Endothelial cell (in vitro differentiated cells): Measurements from ENCODE around the gene ZNF292. TPM values are rescaled to one million over a fixed set of nuclear protein-coding genes. Genes with fewer than 3 reads are reported as not detected.

Experiments
- DNase-seq: peaks from one replicate; pipeline ENCODE4 v3.0.0; 2021; ENCODE audit warnings: low spot score
- H3K27ac Mint-ChIP-seq: one replicate; pipeline ENCODE4 v1.8.0; 2021; ENCODE audit warnings: mixed read lengths, inconsistent platforms; ENCODE audit not compliant: unreplicated experiment
- H3K27me3 Mint-ChIP-seq: one replicate; pipeline ENCODE4 v1.8.0; 2021; ENCODE audit warnings: mild to moderate bottlenecking, moderate library complexity, mixed read lengths, inconsistent platforms; ENCODE audit not compliant: unreplicated experiment
- H3K36me3 Mint-ChIP-seq: one replicate; pipeline ENCODE4 v1.8.0; 2021; ENCODE audit warnings: mild to moderate bottlenecking, low read depth, mixed read lengths, inconsistent platforms; ENCODE audit not compliant: unreplicated experiment
- H3K4me1 Mint-ChIP-seq: one replicate; pipeline ENCODE4 v1.8.0; 2021; ENCODE audit warnings: mild to moderate bottlenecking, mixed read lengths, inconsistent platforms; ENCODE audit not compliant: unreplicated experiment
- H3K4me3 Mint-ChIP-seq: one replicate; pipeline ENCODE4 v1.8.0; 2021; ENCODE audit warnings: mild to moderate bottlenecking, mixed read lengths, inconsistent platforms; ENCODE audit not compliant: unreplicated experiment
- H3K9me3 Mint-ChIP-seq: one replicate; pipeline ENCODE4 v1.8.0; 2021; ENCODE audit warnings: mixed read lengths, inconsistent platforms; ENCODE audit not compliant: unreplicated experiment
- total RNA-seq: library from RNA; stranded (reverse); fragmentation: NEBNext Ultra II Directional; extraction: Animal tissue kit (Norgen Biotek cat#: 25700); gene quantifications from one replicate; pipeline ENCODE4 v1.2.1, GENCODE V29; 2021; ENCODE audit not compliant: unreplicated experiment
- TF ChIP-seq, protein P1 (sequence below): fragments of 200-600 bp; sonication (generic); IDR thresholded peaks from one replicate; pipeline ENCODE4 v1.5.0; 2021; ENCODE audit warnings: antibody characterized with exemption; ENCODE audit not compliant: unreplicated experiment

ZNF292 gene
- total RNA-seq, 1 donor from 2014 or later, result 40.9 TPM

DNA sequence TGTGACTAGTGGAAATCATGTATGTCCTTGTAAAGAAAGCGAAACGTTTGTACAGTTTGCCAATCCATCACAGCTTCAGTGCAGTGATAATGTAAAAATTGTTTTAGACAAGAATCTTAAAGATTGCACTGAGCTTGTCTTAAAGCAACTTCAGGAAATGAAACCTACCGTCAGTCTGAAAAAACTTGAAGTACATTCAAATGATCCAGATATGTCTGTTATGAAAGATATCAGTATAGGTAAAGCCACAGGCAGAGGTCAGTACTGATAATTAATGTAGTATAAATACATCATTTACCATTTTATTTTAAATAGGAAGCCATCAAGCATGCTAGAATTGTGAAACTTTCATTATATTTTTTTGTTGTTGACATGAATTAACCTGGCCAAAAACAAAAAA lies 106.2 kb downstream of the ZNF292 start:
- H3K27me3 Mint-ChIP-seq, result no peaks in the 10 kb centered on the region
- peaks cover 8% of the 10 kb centered on the region for H3K4me1 Mint-ChIP-seq
- peaks cover 18% of the 10 kb centered on the region for H3K36me3 Mint-ChIP-seq
- no peak for DNase-seq
- H3K9me3 Mint-ChIP-seq, result no peaks in the 10 kb centered on the region
- TF ChIP-seq, protein P1, sequence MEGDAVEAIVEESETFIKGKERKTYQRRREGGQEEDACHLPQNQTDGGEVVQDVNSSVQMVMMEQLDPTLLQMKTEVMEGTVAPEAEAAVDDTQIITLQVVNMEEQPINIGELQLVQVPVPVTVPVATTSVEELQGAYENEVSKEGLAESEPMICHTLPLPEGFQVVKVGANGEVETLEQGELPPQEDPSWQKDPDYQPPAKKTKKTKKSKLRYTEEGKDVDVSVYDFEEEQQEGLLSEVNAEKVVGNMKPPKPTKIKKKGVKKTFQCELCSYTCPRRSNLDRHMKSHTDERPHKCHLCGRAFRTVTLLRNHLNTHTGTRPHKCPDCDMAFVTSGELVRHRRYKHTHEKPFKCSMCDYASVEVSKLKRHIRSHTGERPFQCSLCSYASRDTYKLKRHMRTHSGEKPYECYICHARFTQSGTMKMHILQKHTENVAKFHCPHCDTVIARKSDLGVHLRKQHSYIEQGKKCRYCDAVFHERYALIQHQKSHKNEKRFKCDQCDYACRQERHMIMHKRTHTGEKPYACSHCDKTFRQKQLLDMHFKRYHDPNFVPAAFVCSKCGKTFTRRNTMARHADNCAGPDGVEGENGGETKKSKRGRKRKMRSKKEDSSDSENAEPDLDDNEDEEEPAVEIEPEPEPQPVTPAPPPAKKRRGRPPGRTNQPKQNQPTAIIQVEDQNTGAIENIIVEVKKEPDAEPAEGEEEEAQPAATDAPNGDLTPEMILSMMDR, result no peak
- H3K27ac Mint-ChIP-seq, result no peak overlapping the region
- no peak overlapping the region for H3K4me3 Mint-ChIP-seq

DNA sequence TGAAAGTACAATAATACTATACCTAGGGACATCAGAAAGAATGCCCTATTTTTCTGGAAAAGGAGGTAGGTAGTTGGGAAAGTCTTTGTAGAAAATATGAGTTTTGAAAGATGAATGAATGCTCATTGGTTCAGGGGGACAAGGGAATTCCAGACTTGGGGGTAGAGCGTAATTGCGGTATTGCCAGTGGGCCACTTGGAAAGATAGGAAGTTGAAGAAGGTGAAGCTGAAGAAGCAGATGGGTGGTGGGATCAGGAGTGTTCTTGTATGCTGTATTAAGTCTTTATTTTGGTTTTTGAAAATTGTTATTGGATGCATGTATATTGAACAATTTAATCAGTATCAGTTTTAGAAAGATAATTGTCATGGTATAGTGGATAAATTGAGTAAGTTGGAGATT lies 109.1 kb downstream of the ZNF292 start:
- Mint-ChIP-seq H3K4me1 (peaks cover 12% of the 10 kb centered on the region), H3K27ac (no peak overlapping the region), H3K27me3 (no peaks in the 10 kb centered on the region), H3K9me3 (no peaks in the 10 kb centered on the region), H3K4me3 (no peak overlapping the region), H3K36me3 (peaks cover 5% of the 10 kb centered on the region)
- DNase-seq, result no peak
- TF ChIP-seq, protein P1, result no peak

GRCh38 chr6:87274660-87275274 lies 119.4 kb downstream of the ZNF292 start:
- DNase-seq, result no peak
- no peak overlapping the region for H3K27ac Mint-ChIP-seq
- no peaks in the 10 kb centered on the region for H3K4me1 Mint-ChIP-seq
- H3K36me3 Mint-ChIP-seq, result peaks cover 4% of the 10 kb centered on the region
- TF ChIP-seq, protein P1, result no peak
- no peaks in the 10 kb centered on the region for H3K27me3 Mint-ChIP-seq
- H3K4me3 Mint-ChIP-seq, result no peak overlapping the region
- H3K9me3 Mint-ChIP-seq, result no peaks in the 10 kb centered on the region

- TF ChIP-seq, protein P1, result no peak
- DNase-seq, result no peak
- no peaks in the 10 kb centered on the region for H3K36me3 Mint-ChIP-seq
- H3K4me1 Mint-ChIP-seq, result no peaks in the 10 kb centered on the region
- H3K27me3 Mint-ChIP-seq, result no peaks in the 10 kb centered on the region
- no peaks in the 10 kb centered on the region for H3K9me3 Mint-ChIP-seq
- no peak overlapping the region for H3K4me3 Mint-ChIP-seq
- H3K27ac Mint-ChIP-seq, result no peak overlapping the region
These were observed 121.3 kb downstream of the ZNF292 start for GRCh38 chr6:87276624-87277023.

- H3K36me3 Mint-ChIP-seq, result no peaks in the 10 kb centered on the region
- no peaks in the 10 kb centered on the region for H3K27me3 Mint-ChIP-seq
- TF ChIP-seq, protein P1, result no peak
- no peaks in the 10 kb centered on the region for H3K9me3 Mint-ChIP-seq
- no peak for DNase-seq
- no peak overlapping the region for H3K4me3 Mint-ChIP-seq
- H3K27ac Mint-ChIP-seq, result no peak overlapping the region
- no peaks in the 10 kb centered on the region for H3K4me1 Mint-ChIP-seq
These were observed 121.8 kb downstream of the ZNF292 start for GRCh38 chr6:87277123-87277522.
